ENCODE measurements around the gene FKBP1B.
A peak's percentile ranks its signal among the peaks of the same experiment; 100 is the strongest.

DNA sequence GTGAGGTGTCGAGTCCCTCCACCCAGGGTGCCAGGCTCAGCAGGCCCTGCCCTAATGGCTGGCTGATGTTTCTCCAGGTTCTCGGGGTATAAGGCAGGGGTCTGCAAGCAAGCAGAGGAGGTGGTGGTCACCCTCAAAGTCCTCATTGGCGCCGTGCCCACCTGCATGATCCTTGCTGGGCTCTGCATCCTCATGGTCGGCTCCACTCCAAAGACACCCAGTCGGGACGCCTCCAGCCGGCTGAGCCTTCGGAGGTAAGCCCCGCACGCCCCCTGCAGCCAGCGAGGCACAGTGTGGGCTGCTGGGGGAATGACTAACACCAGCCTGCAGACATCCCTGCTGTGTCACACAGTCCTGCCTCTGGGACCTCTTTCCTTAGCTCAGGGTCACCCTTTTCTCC lies 25.5 kb upstream of the FKBP1B start:
- TF ChIP-seq POLR2A (IDR thresholded peaks at IDR 0.05; ENCODE audit: low read length) (peak; percentile 33), GATA1 (IDR thresholded peaks at IDR 0.05; ENCODE audit: low read depth, low read length) (no peak)
